GM20000 (cell line): ENCODE measurements around the gene SCAMP1.

Experiments used
- DNase-seq: peaks from one replicate; pipeline ENCODE4 v3.0.0; 2012; ENCODE audit warnings: low spot score
- CTCF ChIP-seq: IDR thresholded peaks from 2 replicates; pipeline ENCODE4 v1.5.1; 2012; ENCODE audit warnings: mild to moderate bottlenecking, control low read depth; ENCODE audit errors: extremely low read depth, missing control alignments

Gene SCAMP1

GRCh38 chr5:78458843-78459242, 98.4 kb downstream of the SCAMP1 start:
- no peak for DNase-seq
- TF ChIP-seq CTCF, result no peak

- TF ChIP-seq CTCF, result no peak
- DNase-seq, result no peak
These were observed 106.7 kb downstream of the SCAMP1 start for GRCh38 chr5:78467140-78467539.

- peak; percentile 37 for DNase-seq
- TF ChIP-seq CTCF, result peak; percentile 51
These were observed 107.4 kb downstream of the SCAMP1 start for GRCh38 chr5:78467752-78468357.

GRCh38 chr5:78471896-78472295, 111.5 kb downstream of the SCAMP1 start:
- DNase-seq, result no peak
- TF ChIP-seq CTCF, result no peak

- no peak for TF ChIP-seq CTCF
- no peak for DNase-seq
These were observed 112.2 kb downstream of the SCAMP1 start for GRCh38 chr5:78472469-78473106.

- TF ChIP-seq CTCF, result no peak
- DNase-seq, result no peak
These were observed 113.3 kb downstream of the SCAMP1 start for GRCh38 chr5:78473751-78474150.

- DNase-seq, result no peak
- TF ChIP-seq CTCF, result no peak
These were observed 115.0 kb downstream of the SCAMP1 start for GRCh38 chr5:78475370-78475769.
